Lung (tissue), 12 donors: ENCODE results near the gene HPN. TPM values are rescaled to one million over a fixed set of nuclear protein-coding genes. Genes with fewer than 3 reads are reported as not detected.

ENCODE experiments used
- ATAC-seq: fragments of 200-7000 bp; cut with Tn5 transposase; one replicate; pipeline ENCODE4 v1.9.1; 2020; ENCODE audit warnings: moderate number of reproducible peaks; ENCODE audit not compliant: insufficient read depth, low FRiP score
- DNase-seq, 3 donors: peaks; one replicate each; pipeline ENCODE4 v3.0.0-alpha.2; 2013 to 2017
- H3K27ac ChIP-seq, 2 donors: one replicate each; pipeline ENCODE4 v1.5.1; 2013; ENCODE audit warnings: mild to moderate bottlenecking in 2 of 2, moderate library complexity in 2 of 2, control low read depth in 1 of 2, inconsistent platforms in 1 of 2, low read depth in 1 of 2, low read length in 1 of 2
- H3K27me3 ChIP-seq, 3 donors: one replicate each; pipeline ENCODE4 v1.5.1; 2013; ENCODE audit warnings: low read length in 2 of 3; ENCODE audit not compliant: control insufficient read depth in 3 of 3, insufficient read depth in 3 of 3
- H3K36me3 ChIP-seq, 4 donors: one replicate each; pipeline ENCODE4 v1.5.1; 2013; ENCODE audit warnings: low read length in 4 of 4, mild to moderate bottlenecking in 1 of 4, moderate library complexity in 1 of 4; ENCODE audit not compliant: control insufficient read depth in 4 of 4, insufficient read depth in 4 of 4
- H3K4me1 ChIP-seq, 5 donors: one replicate each; pipeline ENCODE4 v1.5.1; 2013; ENCODE audit warnings: low read length in 5 of 5, mild to moderate bottlenecking in 2 of 5, moderate library complexity in 1 of 5; ENCODE audit not compliant: control insufficient read depth in 5 of 5, insufficient read depth in 5 of 5
- H3K4me3 ChIP-seq: one replicate; pipeline ENCODE4 v1.5.1; 2013; ENCODE audit warnings: mild to moderate bottlenecking, control low read depth, moderate library complexity
- H3K9ac ChIP-seq, 2 donors: one replicate each; pipeline ENCODE4 v1.5.1; 2013; ENCODE audit warnings: low read length in 2 of 2, control low read depth in 1 of 2; ENCODE audit not compliant: insufficient read depth in 1 of 2
- H3K9me3 ChIP-seq, 4 donors: one replicate each; pipeline ENCODE4 v1.5.1; 2013; ENCODE audit warnings: low read length in 3 of 4, mild to moderate bottlenecking in 1 of 4, moderate library complexity in 1 of 4; ENCODE audit not compliant: control insufficient read depth in 4 of 4, insufficient read depth in 3 of 4
- CTCF ChIP-seq: IDR thresholded peaks from 2 replicates; pipeline ENCODE4 v1.5.1; 2012; ENCODE audit warnings: mild to moderate bottlenecking; ENCODE audit errors: control extremely low read depth, extremely low read depth
- WGBS, 2 donors: extraction: QIAGEN DNeasy Blood & Tissue Kit; methylation state at CpG; one replicate each; pipeline ENCODE4 v1.1.7; 2013; 5-methylcytosine and 5-hydroxymethylcytosine counted together
- polyA plus RNA-seq, 2 donors: library from polyadenylated mRNA; stranded (reverse); fragments of 200-250 nt; gene quantifications; one replicate each; pipeline ENCODE4 v1.2.1, GENCODE V29; 2013
- total RNA-seq, 2 donors: library from RNA; depleted of rRNA in 1 of 2; stranded (reverse); fragments of >200 nt in 1 of 2; gene quantifications; one replicate each; pipeline ENCODE4 v1.2.1, GENCODE V29; 2014 to 2021
- donor health status: control.
- donor health status: control.
- donor health status: Bipolar disorder and iron deficiency.
- donor health status: healthy.
- donor health status: DM: yes; HTN: yes; CAD: no.

The HPN gene
- total and polyA plus RNA-seq, 4 donors, result 15.4 to 41.4 (median 26.8) TPM

DNA sequence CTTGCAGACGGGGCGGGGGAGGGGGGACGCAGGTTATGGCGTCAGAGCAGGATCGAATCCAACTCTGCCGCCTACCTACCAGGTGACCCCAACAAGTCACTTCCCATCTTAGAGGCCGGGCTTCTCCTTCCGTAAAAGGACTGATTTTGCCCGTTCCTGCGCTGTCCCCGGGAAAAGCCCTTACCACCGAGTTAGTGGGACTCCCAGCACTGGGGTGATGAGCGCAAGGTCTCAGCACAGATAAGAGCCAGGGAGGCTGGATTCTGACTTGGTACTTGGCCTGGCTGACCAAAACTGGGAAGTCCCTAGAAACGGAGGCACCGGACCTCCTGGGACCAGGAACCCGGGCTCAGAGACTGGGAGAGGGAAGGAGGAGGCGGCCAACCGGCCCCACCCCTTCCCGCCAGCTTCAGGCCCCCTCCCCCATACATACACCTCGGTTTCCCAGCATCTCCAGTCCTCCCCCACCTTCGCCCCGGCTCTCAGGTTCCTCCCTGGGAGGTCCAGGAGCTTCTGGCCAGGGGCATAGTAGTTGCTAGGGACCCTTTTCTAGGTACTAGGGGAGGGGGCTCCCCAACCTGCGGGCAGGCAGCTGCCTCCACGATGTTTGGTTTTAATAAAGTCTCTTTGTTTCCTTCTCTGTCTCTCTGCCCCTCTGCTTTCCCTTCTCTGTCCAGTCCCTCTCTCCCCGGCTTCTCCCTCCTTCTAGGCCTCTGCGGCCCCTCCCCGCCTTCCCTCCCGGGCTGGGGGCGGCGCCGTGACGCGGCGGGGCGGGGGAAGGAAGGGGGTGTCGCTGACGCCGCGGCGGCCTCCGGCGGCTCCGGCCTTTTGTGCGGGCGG lies 41.8 kb upstream of the HPN start, which contains the start of gene GRAMD1A:
Gene GRAMD1A (plus strand): TSS at position 826 of the 840 bp plus-strand sequence. CDS start 156 bp downstream, outside the sequence.
- H3K4me3 ChIP-seq, result peak within 1 kb of the TSS; percentile 81
- no peaks in the 10 kb centered on the region for H3K9me3 ChIP-seq
- peaks cover 0 to 40% (median 9%) of the 10 kb centered on the region in 5 donors for H3K4me1 ChIP-seq
- peaks cover 0 to 3% (median under 1%) of the 10 kb centered on the region in 4 donors for H3K36me3 ChIP-seq
- peak within 1 kb of the TSS; percentile 64 to 99 for H3K27ac ChIP-seq
- ATAC-seq (peak; percentile 83), DNase-seq (peak; percentile 92 to 94 (median 93))
- 2 to 3% methylated on average over 24 to 45 of the region's 45 CpGs for WGBS, 2 donors
- no peaks in the 10 kb centered on the region for H3K27me3 ChIP-seq
- no peak for TF ChIP-seq CTCF
- H3K9ac ChIP-seq, result peak within 1 kb of the TSS; percentile 70 to 95

DNA sequence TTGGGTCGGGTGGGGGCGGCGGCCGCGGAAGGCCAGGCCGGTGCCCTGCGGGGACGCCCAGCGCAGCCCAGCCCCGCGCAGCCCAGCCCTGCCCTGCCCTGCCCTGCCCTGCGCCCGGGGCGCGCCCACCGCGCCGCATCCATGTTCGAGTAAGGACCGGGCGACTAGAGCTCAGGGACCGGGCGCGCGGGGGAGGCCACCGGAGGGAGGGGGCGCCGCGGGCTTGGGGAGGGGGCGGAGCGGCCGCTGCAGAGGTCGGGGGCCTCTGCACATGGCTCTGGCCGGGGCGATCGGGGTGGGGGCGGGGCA lies 41.2 kb upstream of the HPN start:
- Histone ChIP-seq H3K27ac (peak overlapping the region; percentile 64 to 89), H3K27me3 (no peaks in the 10 kb centered on the region), H3K4me3 (peak overlapping the region; percentile 75), H3K9ac (no peak overlapping the region), H3K9me3 (no peaks in the 10 kb centered on the region), H3K36me3 (peaks cover 0 to 3% (median under 1%) of the 10 kb centered on the region in 4 donors), H3K4me1 (peaks cover 0 to 40% (median 14%) of the 10 kb centered on the region in 5 donors)
- 0 to 1% methylated on average over 11 to 37 of the region's 37 CpGs for WGBS, 2 donors
- TF ChIP-seq CTCF, result no peak
- DNase-seq (no peak), ATAC-seq (no peak)

DNA sequence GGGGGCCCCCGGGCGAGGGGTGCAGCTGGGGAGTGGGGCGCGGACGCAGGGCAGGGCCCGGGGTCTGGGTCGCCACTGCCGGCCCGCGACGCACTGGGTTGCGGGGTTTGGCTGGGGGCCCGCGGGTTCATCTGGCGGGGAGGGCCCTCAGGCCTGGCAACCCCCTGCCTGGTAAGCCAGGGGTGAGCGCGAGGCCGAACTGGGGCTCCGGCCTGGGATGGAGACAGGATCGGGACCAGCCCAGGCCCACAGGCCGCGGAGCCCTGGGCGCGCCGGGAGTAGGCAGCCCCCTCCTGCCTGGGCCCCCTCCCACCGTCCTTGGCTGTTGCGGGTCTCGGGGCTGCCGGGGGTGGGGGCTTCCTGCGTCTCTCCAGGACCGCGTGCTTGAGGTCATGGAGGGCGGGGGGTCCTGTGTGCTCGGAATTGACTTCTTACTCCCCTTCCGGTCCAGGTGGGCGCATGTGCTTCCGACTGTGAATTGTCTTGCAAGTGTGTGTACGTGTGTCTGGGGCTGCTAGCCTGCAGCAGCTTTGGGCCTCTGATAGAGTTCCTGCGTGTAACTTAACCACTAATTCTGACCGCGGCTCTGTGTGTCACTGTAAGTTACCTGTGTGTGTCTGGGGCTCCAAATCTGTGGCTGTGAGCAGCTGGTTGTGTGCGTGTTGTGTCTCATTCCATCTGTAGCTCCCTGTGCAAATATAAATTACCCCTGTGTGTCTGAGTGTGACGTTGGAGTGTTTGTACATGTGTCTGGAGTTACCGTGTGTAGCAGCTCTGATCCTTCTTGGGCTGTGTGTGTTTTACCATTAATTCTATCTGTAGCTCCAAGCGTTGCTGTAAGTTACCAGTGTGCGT lies 40.6 kb upstream of the HPN start:
- H3K4me1 ChIP-seq, result peaks cover 0 to 42% (median 20%) of the 10 kb centered on the region in 5 donors

More for the DNA sequence above, 40.6 kb upstream of the HPN start:
- TF ChIP-seq CTCF, result no peak
- H3K4me3 ChIP-seq, result peak overlapping the region; percentile 81
- no peaks in the 10 kb centered on the region for H3K27me3 ChIP-seq
- peak; percentile 57 to 65 (median 58) for DNase-seq
- peak overlapping the region; percentile 64 to 96 for H3K27ac ChIP-seq
- peaks cover 0 to 5% (median under 1%) of the 10 kb centered on the region in 4 donors for H3K36me3 ChIP-seq
- no peaks in the 10 kb centered on the region for H3K9me3 ChIP-seq
- no peak for ATAC-seq
- H3K9ac ChIP-seq, result peak overlapping the region; percentile 49 to 91
- 1 to 2% methylated on average over 38 to 46 of the region's 46 CpGs for WGBS, 2 donors
